OCI-LY7 (cell line): ENCODE data around the gene AASDHPPT. TPM values are rescaled to one million over a fixed set of nuclear protein-coding genes. Genes with fewer than 3 reads are reported as not detected.

Experiments
- BruUV-seq: library from RNA; stranded (reverse); fragments of 400-500 nt; replicated peaks from 2 replicates; lab custom pipeline; 2021; lab: Mats Ljungman, UMichigan
- CTCF ChIA-PET: fragments of 300-600 bp; sonication (Branson Sonifier 250); formaldehyde crosslinking; loops from one replicate; lab custom pipeline; 2022; ENCODE audit warnings: antibody characterized with exemption; ENCODE audit not compliant: unreplicated experiment; lab: Charles Lee
- POLR2A ChIA-PET: fragments of 300-600 bp; sonication (Branson Sonifier 250); formaldehyde crosslinking; loops from one replicate; lab custom pipeline; 2022; ENCODE audit warnings: antibody characterized with exemption; lab: Charles Lee
- DNase-seq: peaks from one replicate; pipeline ENCODE4 v3.0.0-alpha.2; 2015; ENCODE audit warnings: low spot score
- H2AFZ ChIP-seq: fragments of 200-600 bp; sonication (generic), shearing (Covaris generic); 2 replicates; pipeline ENCODE4 v1.6.1; 2014; ENCODE audit warnings: mild to moderate bottlenecking, antibody characterized with exemption, low read length, moderate library complexity
- H3K27ac ChIP-seq: fragments of 200-600 bp; sonication (generic); 2 replicates; pipeline ENCODE4 v1.5.1; 2014; ENCODE audit warnings: mixed run types, low read depth, mild to moderate bottlenecking, moderate library complexity, low read length, inconsistent platforms; ENCODE audit not compliant: poor library complexity, severe bottlenecking
- H3K36me3 ChIP-seq: fragments of 200-600 bp; sonication (generic); 2 replicates; pipeline ENCODE4 v1.6.1; 2014; ENCODE audit warnings: mild to moderate bottlenecking, antibody characterized with exemption, low read length, moderate library complexity, mixed read lengths; ENCODE audit not compliant: insufficient read depth
- H3K4me1 ChIP-seq: fragments of 200-600 bp; sonication (generic); 2 replicates; pipeline ENCODE4 v1.5.1; 2014; ENCODE audit warnings: mild to moderate bottlenecking, low read length; ENCODE audit not compliant: insufficient read depth, poor library complexity, severe bottlenecking
- H3K4me2 ChIP-seq: fragments of 200-600 bp; sonication (generic); 2 replicates; pipeline ENCODE4 v1.6.1; 2014; ENCODE audit warnings: mild to moderate bottlenecking, low read length
- H3K4me3 ChIP-seq: fragments of 200-600 bp; sonication (generic); 2 replicates; pipeline ENCODE4 v1.5.1; 2014; ENCODE audit warnings: mild to moderate bottlenecking, low read depth, low read length; ENCODE audit not compliant: poor library complexity, severe bottlenecking
- H3K79me2 ChIP-seq: fragments of 200-600 bp; sonication (generic); 2 replicates; pipeline ENCODE4 v1.6.1; 2016; ENCODE audit warnings: low read depth, mild to moderate bottlenecking, low read length, moderate library complexity, mixed read lengths; ENCODE audit not compliant: insufficient read depth
- H3K9me2 ChIP-seq: fragments of 200-600 bp; sonication (generic); 2 replicates; pipeline ENCODE4 v1.6.1; 2016; ENCODE audit warnings: mild to moderate bottlenecking, low read length, mixed read lengths; ENCODE audit not compliant: insufficient read depth
- H3K9me3 ChIP-seq: fragments of 200-600 bp; sonication (generic); 2 replicates; pipeline ENCODE4 v1.6.1; 2014; ENCODE audit warnings: mild to moderate bottlenecking, mixed run types, low read length, mixed read lengths
- H4K20me1 ChIP-seq: fragments of 200-600 bp; sonication (generic); 2 replicates; pipeline ENCODE4 v1.6.1; 2014; ENCODE audit warnings: mild to moderate bottlenecking, antibody characterized with exemption, low read length, moderate library complexity, mixed read lengths; ENCODE audit not compliant: insufficient read depth
- EZH2phosphoT487 ChIP-seq: fragments of 200-600 bp; sonication (generic); IDR thresholded peaks from 2 replicates; pipeline ENCODE4 v1.6.1; 2018; ENCODE audit warnings: low read depth, borderline replicate concordance, mild to moderate bottlenecking, mixed run types, antibody characterized with exemption, low read length, moderate library complexity, mixed read lengths
- intact Hi-C: fragments of 100-400 bp; cut with micrococcal nuclease; formaldehyde crosslinking; loops from one replicate; pipeline ENCODE4 v1.10.0; 2022; ENCODE audit not compliant: unreplicated experiment
- total RNA-seq, 2 experiments: library from RNA; depleted of rRNA in 1 of 2; stranded (reverse); fragments of >200 nt in 1 of 2; shearing (Covaris generic) in 1 of 2; gene quantifications; 2 replicates each; pipeline ENCODE4 v1.2.3, GENCODE V29; 2014 to 2022
- TF ChIP-seq, protein P1 (sequence below): fragments of 200-600 bp; sonication (generic); conservative IDR thresholded peaks from 2 replicates; pipeline ENCODE4 v1.5.1; 2014; ENCODE audit warnings: mild to moderate bottlenecking, antibody characterized with exemption, low read length, moderate library complexity, mixed read lengths

The AASDHPPT gene
- total RNA-seq, 2 experiments from 2014 or later, result 49.5 to 51.1 TPM

DNA sequence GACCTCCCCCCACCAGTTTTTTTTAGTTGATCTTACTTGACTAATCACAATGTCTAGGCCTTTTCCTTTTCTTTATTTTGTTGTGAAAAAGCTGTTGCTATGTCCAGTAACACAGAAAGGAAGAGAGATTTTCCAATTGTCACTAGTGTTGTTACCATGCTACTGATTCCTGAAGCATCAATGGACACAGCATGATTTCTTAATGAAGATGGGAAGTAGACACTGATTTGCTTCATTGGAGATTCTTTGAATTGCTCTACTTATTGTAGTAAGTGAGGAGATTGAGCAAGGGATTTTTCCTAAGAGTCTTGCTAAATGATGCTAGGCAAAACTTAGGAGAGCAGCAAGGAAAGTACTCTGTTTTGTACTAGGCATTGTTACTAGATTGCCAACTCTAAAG, 4.6 kb downstream of the AASDHPPT start:
- Histone ChIP-seq H3K9me2 (no peaks in the 10 kb centered on the region), H3K27ac (no peak overlapping the region), H3K79me2 (peaks cover 92% of the 10 kb centered on the region), H3K4me3 (no peak overlapping the region), H4K20me1 (peaks cover 40% of the 10 kb centered on the region), H3K4me2 (no peak overlapping the region), H3K9me3 (no peaks in the 10 kb centered on the region), H3K36me3 (peaks cover 70% of the 10 kb centered on the region), H2AFZ (no peak overlapping the region), H3K4me1 (peaks cover 28% of the 10 kb centered on the region)
- CTCF ChIA-PET, result no interaction called here
- no peak for DNase-seq
- POLR2A ChIA-PET, result no interaction called here
- TF ChIP-seq, protein P1, sequence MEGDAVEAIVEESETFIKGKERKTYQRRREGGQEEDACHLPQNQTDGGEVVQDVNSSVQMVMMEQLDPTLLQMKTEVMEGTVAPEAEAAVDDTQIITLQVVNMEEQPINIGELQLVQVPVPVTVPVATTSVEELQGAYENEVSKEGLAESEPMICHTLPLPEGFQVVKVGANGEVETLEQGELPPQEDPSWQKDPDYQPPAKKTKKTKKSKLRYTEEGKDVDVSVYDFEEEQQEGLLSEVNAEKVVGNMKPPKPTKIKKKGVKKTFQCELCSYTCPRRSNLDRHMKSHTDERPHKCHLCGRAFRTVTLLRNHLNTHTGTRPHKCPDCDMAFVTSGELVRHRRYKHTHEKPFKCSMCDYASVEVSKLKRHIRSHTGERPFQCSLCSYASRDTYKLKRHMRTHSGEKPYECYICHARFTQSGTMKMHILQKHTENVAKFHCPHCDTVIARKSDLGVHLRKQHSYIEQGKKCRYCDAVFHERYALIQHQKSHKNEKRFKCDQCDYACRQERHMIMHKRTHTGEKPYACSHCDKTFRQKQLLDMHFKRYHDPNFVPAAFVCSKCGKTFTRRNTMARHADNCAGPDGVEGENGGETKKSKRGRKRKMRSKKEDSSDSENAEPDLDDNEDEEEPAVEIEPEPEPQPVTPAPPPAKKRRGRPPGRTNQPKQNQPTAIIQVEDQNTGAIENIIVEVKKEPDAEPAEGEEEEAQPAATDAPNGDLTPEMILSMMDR, result no peak
- no peak for TF ChIP-seq EZH2phosphoT487
- intact Hi-C loops, result no loop called here
- no TSS peak for BruUV-seq

DNA sequence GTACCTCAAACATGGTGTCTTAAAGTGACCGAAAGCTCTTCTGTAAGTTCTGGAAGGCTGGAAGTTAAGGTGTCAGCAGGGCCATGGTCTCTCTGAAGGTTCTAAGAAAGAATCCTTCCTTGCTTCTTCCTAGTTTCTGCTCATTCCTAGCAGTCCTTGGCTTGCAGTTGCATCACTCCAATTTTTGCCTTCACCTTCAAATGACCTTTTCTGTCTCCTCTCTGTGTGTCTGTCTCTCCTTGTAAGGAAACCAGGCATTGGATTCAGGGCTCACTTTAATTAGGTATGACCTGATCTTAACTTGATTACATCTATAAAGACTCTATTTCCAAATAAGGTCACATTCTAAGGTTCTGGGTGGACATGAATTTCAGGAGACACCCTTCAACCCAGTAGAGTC, 8.7 kb downstream of the AASDHPPT start:
- H3K79me2 ChIP-seq, result peaks cover 96% of the 10 kb centered on the region
- DNase-seq, result no peak
- intact Hi-C loops, result no loop called here
- peaks cover 4% of the 10 kb centered on the region for H3K4me1 ChIP-seq
- H3K27ac ChIP-seq, result no peak overlapping the region
- TF ChIP-seq EZH2phosphoT487, result no peak
- TF ChIP-seq, protein P1, result no peak
- ChIA-PET CTCF (interaction anchor here (0.8 kb wide), 1 partner anchor 10 kb away, joined by 3 read pairs; no protein-coding TSS in a partner anchor), POLR2A (interaction anchor here (3.1 kb wide), 1 partner anchor 10 kb away, joined by 10 read pairs; the partner anchor contains the start of gene KBTBD3)
- H3K9me3 ChIP-seq, result no peaks in the 10 kb centered on the region
- no peak overlapping the region for H3K4me2 ChIP-seq
- no TSS peak for BruUV-seq
- H3K4me3 ChIP-seq, result no peak overlapping the region
- H2AFZ ChIP-seq, result no peak overlapping the region
- H3K36me3 ChIP-seq, result peaks cover 92% of the 10 kb centered on the region
- H4K20me1 ChIP-seq, result peaks cover 34% of the 10 kb centered on the region
- no peaks in the 10 kb centered on the region for H3K9me2 ChIP-seq

GRCh38 chr11:106086850-106087249, 9.4 kb downstream of the AASDHPPT start:
- intact Hi-C loops, result no loop called here
- H4K20me1 ChIP-seq, result peaks cover 35% of the 10 kb centered on the region; the same call in 1 of the 2 replicates
- H3K4me2 ChIP-seq, result no peak overlapping the region
- CTCF ChIA-PET, result no interaction called here
- H3K36me3 ChIP-seq, result peaks cover 94% of the 10 kb centered on the region
- POLR2A ChIA-PET, result interaction anchor here (3.1 kb wide), 1 partner anchor 11 kb away, joined by 10 read pairs; the partner anchor contains the start of gene KBTBD3
- no peak for DNase-seq
- no peaks in the 10 kb centered on the region for H3K9me2 ChIP-seq
- TF ChIP-seq EZH2phosphoT487, result no peak
- TF ChIP-seq, protein P1, result no peak
- peaks cover 95% of the 10 kb centered on the region for H3K79me2 ChIP-seq
- H3K9me3 ChIP-seq, result no peaks in the 10 kb centered on the region
- no peak overlapping the region for H3K4me3 ChIP-seq
- no peaks in the 10 kb centered on the region for H3K4me1 ChIP-seq
- no TSS peak for BruUV-seq
- H2AFZ ChIP-seq, result no peak overlapping the region
- H3K27ac ChIP-seq, result no peak overlapping the region
